ENCODE data around the gene NSMCE4A. TPM values are rescaled to one million over a fixed set of nuclear protein-coding genes. Genes with fewer than 3 reads are reported as not detected.
A peak's percentile ranks its signal among the peaks of the same experiment; 100 is the strongest.
"Not testable (repeated sequence)": the region's sequence is repeated elsewhere in the genome, so short reads cannot be mapped to it uniquely, and the experiment has no call there.

NSMCE4A gene
- total and polyA plus RNA-seq, 12 donors: 18.2 to 58.5 (median 25.7) TPM

DNA sequence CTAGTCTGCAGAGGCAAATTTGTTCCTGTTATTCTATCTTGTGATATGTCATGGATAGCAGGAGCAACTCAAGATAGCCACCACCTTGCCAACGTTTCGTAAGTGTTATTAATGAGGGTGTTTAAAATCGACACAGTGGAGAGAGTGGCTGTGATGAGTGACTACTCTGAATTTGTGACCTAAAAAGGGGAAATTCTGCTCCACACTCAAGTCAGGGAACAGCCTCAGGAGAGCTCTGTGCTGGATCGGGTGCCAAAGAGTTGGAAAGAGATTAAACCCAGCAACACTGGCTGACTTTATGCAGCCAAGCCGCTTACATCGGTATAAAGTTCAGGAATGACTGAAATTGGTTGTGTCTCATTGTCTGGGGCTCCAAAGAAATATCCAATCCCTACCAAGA is 23.4 kb upstream of the NSMCE4A start:
- 33 to 49% methylated on average over 6 of the region's 6 CpGs for WGBS, 2 donors
- intact Hi-C loops (cut with DNase I): loop anchor here in 4 of 10 donors (2.0 to 10.0 kb wide), 5 partner anchors 16 to 116 kb away; no protein-coding TSS in a partner anchor

DNA sequence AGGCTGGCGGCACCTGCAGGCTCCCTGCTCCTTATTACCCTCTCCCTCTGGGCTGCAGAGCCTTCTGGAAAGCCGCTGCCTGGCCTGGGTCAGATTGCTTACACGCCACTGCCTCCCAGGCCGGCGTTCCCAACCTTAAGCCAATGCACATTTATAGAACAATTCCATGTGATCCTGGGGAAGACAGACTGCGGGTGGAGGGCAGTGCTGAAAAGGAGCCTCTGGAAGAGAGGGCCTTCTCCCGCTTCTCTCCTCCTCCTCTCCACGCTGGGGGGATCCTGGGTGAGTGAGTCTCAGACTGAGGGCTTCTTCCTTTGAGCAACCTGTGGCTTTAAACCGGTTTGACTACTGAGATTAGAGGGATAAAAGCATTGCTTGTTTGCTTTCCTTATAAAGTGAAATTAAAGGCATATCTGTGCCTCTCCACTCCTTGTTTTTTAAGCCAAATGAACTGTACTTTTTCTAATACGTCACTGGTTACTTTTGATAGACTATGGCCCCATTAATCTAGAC is 19.5 kb upstream of the NSMCE4A start:
- ATAC-seq: peak; percentile 67 to 89 (median 83)
- intact Hi-C loops (cut with DNase I): loop anchor here in 1 of 10 donors (10.0 kb wide), 1 partner anchor 120 kb away; no protein-coding TSS in a partner anchor
- Histone ChIP-seq H3K9me3 (no peaks in the 10 kb centered on the region), H3K27me3 (no peaks in the 10 kb centered on the region), H3K36me3 (no peaks in the 10 kb centered on the region), H3K4me3 (peak overlapping the region; percentile 26 to 50 (median 38)), H3K27ac (peak overlapping the region; percentile 70 to 94 (median 88)), H3K4me1 (peaks cover 0 to 60% (median 13%) of the 10 kb centered on the region in 9 donors)
- 15 to 34% methylated on average over 10 of the region's 10 CpGs for WGBS, 2 donors
- peak; percentile 54 to 61 for DNase-seq
- peak in 2 of 9 donors; percentile 2 to 24 for TF ChIP-seq CTCF (IDR thresholded peaks at IDR 0.05)

More for the DNA sequence above, 23.4 kb upstream of the NSMCE4A start:
- H3K4me3 ChIP-seq: no peak overlapping the region
- H3K27me3 ChIP-seq: no peaks in the 10 kb centered on the region
- H3K9me3 ChIP-seq: peaks cover 0 to 35% (median 15%) of the 10 kb centered on the region in 11 donors
- ATAC-seq (peak in 5 of 8 donors; percentile 4 to 48 (median 12)), DNase-seq (no peak)
- H3K27ac ChIP-seq: peak overlapping the region; percentile 39 to 94 (median 83)
- TF ChIP-seq CTCF (IDR thresholded peaks at IDR 0.05): no peak
- H3K4me1 ChIP-seq: peaks cover 0 to 52% (median 8%) of the 10 kb centered on the region in 9 donors
- H3K36me3 ChIP-seq: peaks cover 0 to 14% (median 0%) of the 10 kb centered on the region in 9 donors

DNA sequence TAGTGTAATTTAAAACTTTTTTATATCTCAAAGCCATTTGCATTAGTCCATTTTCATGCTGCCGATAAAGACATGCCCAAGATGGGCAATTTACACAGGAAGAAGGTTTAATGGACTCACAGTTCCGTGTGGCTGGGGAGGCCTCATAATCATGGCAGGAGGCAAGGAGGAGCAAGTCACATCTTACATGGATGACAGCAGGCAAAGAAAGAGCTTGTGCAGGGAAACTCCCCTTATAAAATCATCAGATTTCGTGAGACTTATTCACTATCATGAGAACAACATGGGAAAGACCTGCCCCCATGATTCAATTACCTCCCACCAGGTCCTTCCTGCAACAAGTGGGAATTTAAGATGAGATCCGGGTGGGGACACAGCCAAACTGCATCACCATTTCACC is 16.7 kb upstream of the NSMCE4A start:
- WGBS, 2 donors: 77 to 89% methylated on average over 4 of the region's 4 CpGs
- H3K27ac ChIP-seq, DNase-seq, H3K4me3 ChIP-seq, H3K9me3 ChIP-seq, H3K36me3 ChIP-seq, ATAC-seq, H3K27me3 ChIP-seq: not testable (repeated sequence)
- intact Hi-C loops (cut with DNase I): loop anchor here in 1 of 10 donors (10.0 kb wide), 1 partner anchor 123 kb away; no protein-coding TSS in a partner anchor
- peaks cover 0 to 35% (median 12%) of the 10 kb centered on the region in 9 donors for H3K4me1 ChIP-seq

- Histone ChIP-seq H3K36me3 (no peaks in the 10 kb centered on the region), H3K9me3 (peaks cover 0 to 9% (median 0%) of the 10 kb centered on the region in 11 donors), H3K27me3 (no peaks in the 10 kb centered on the region), H3K4me3 (peak overlapping the region in 1 of 10 donors; percentile 9), H3K4me1 (peaks cover 0 to 24% (median 12%) of the 10 kb centered on the region in 9 donors), H3K27ac (peak overlapping the region in 8 of 10 donors; percentile 0 to 62 (median 36))
- no peak for ATAC-seq
- WGBS, 2 donors: 66 to 73% methylated on average over 9 of the region's 9 CpGs
- DNase-seq: no peak
- no peak for TF ChIP-seq CTCF (IDR thresholded peaks at IDR 0.05)
- intact Hi-C loops (cut with DNase I): loop anchor here in 1 of 10 donors (10.0 kb wide), 1 partner anchor 125 kb away; no protein-coding TSS in a partner anchor
Observed at GRCh38 chr10:121990015-121990677, 15.1 kb upstream of the NSMCE4A start.

Measured in heart right ventricle (tissue), 16 donors.